GM19351 (cell line): ENCODE measurements around the gene CACNA2D3.
"Not testable (repeated sequence)": the region's sequence is repeated elsewhere in the genome, so short reads cannot be mapped to it uniquely, and the experiment has no call there.

Source experiments
- ATAC-seq: cut with Tn5 transposase; IDR thresholded peaks from one replicate; pipeline ENCODE4 v1.9.1; 2021; ENCODE audit warnings: mild to moderate bottlenecking, moderate library complexity; ENCODE audit not compliant: unreplicated experiment

The CACNA2D3 gene

DNA sequence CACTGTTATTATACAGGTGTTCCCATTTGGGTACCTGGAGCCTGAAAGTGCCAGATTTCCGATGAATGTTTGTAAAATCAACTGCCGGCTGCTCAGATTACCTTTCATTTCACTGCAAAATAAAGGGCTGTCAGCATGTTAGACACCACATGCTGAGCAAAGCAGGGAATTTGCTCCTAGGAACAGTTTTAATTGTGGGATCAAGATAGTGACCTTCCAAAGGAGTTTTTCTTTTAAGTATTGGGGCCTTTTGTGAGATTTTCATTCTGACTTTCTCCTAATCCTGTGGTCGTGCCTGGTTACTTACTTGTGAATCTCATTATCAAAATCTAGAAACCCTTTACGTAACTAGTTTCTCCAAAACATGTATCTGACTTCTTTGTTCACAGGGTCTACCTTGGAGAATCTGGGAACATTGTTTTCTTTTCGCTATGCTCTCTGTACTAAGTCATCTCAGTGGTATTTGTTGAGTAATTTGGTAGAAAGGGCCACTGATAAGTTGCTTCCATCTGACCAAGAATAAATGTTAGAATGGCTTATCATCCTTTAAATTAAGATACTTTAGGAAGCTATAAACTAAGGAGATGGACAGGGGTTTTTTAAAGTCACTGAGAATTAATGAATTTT is 846.3 kb downstream of the CACNA2D3 start:
- ATAC-seq = no peak

DNA sequence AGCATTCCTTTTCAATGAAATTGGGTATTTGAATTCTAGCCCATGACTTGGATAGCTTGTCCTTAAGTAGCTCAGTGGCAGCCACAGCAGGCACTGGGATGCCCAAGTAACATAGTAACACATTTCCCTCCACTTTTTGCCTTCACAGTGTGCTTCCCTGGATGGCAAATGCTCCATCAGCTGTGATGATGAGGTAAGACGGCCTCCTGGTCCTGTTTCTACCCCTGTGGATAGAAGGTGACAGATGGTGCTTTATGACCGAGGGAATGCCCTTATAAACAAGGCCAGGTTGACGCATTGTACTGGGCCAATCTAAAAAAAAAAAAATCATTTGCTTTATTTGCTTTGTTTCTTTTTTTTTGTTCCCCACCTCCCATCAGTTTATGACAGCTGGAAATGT is 847.3 kb downstream of the CACNA2D3 start:
- no peak for ATAC-seq

DNA sequence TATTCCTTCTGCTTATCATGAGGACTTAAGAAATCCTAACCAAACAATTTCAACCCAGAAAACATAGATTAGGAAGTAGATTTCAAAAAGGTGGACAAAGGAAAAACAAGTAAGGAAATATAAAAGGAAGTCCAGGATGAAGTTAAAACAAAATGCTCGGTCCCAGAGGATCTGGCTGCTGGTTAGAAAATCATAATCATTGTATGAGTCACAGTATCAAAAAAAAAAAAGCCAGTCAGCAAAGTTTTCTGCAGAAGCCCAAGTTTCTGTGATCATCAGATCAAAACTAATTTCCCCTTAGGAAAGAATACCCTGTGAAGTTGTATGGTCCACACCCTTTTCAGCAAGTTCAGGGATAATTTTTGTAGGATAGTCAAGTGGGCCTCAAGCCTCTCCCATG is 848.5 kb downstream of the CACNA2D3 start:
- no peak for ATAC-seq

DNA sequence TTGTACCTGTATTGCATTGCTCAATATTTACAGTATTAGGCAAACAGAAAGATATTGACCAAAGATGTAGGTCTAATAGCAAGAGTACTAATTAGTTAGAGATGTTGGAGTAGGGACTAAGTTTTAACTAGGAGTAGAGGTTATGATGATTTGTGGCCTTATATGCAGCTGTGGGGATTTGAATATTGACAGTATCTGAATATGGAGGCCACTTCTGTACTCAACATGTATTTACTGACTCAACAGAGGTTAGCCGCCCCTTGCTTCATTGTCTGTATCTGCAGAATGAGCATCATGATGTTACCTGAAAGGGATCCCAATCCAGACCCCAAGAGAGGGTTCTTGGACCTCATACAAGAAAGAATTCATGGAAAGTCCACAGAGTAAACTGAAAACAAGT is 855.1 kb downstream of the CACNA2D3 start:
- no peak for ATAC-seq

DNA sequence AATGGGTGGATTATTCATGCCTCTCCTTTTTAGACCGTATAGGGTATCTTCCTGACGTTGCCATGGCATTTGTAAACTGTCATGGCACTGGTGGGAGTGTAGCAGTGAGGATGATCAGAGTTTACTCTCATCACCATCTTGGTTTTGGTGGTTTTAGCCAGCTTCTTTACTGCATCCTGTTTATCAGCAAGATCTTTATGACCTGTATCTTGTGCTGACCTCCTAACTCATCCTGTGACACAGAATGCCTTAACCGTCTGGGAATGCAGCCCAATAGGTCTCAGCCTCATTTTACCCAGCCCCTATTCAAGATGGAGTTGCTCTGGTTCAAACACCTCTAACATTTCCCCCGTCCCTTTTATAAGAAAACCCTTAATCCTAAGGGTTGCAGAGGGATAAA is 855.6 kb downstream of the CACNA2D3 start:
- not testable (repeated sequence) for ATAC-seq

DNA sequence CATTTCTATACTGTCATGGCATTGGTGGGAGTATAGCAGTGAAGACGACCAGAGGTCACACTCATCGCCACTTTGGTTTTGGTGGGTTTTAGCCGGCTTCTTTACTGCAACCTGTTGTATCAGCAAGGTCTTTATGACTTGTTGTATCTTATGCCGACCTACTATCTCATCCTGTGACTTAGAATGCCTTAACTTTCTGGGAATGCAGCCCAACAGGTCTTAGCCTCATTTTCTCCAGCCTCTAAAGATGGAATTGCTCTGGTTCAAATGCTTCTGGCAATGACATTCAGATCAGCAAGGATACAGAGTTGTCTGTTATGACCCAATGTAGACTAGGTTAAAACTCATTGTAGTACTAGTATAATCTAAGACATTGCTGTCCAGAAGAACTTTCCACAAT is 860.5 kb downstream of the CACNA2D3 start:
- ATAC-seq = no peak

DNA sequence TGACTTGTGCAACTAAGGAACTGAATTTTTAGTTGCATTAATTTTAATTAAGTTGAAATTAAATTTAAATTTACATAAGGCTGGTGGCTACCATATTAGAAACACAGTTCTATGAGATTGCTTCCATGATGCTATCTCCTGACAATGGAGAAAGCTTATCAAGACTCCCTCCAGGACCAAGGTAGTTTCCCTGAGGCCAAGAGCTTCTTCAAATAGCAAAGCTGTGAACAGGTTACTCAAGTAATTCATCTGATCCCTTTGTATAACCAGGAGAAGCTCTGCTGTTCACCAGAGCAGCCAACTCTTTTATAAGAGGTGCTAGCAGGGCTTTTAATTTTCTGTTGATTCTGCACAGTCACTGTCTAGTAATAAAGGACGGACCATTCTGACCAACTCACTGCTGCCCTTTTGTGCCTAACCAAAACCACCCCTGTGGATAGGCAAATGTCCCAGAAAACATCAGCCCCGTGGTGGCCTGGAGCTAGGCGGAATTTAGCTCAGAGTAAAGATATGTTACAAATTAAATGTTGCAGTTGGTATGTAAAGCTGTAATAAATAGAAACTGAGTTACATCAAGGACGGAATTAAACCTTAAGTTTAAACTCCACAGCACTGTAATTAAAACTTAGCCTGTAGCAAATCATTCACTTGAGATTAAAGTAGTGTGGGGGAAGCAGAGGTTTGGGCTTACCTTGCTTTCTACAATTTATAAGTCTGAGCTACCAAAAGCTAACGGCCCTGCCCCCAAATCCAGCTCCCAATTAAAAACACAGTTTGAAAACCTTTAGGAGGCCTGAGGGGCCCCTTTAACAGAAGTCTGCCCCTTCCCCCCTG is 861.1 kb downstream of the CACNA2D3 start:
- ATAC-seq = no peak

DNA sequence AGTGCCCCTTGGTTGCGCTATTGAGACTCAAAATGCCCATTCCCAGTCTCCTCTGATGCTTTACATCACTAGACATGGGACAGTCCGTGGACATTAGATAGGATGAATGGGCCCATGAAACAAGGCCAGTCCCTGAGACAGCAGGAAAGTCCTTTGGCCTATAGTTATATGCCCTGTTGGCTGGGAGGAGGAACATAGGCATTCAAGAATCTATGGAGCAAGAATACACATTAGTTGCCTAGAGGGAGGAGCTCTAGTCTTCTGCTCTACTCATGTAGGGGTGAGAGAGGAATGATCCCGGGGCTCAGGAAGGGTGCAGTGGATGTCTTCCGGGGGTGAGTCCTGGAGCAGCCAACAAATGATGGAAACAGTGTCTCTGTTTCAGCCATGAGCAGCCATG is 863.5 kb downstream of the CACNA2D3 start:
- no peak for ATAC-seq

DNA sequence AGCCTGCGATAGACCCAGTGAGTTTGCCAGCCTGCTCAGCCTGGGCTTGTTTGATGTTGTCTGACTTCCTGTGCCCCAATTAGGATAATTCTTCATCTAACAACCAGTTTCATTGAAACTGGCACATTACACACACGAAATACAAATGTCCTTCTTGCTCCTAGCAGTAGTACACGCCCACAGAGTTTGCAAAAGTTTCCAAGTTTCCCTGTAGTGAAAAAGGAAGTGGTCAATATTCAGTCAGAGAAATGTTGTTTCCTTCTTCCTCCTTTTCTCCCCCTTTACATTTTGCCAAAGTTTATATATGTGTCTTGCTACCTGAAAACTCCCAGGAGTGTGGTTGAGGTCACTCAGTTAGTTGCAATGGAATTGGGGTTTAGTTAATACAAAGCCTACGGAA is 863.9 kb downstream of the CACNA2D3 start:
- no peak for ATAC-seq

DNA sequence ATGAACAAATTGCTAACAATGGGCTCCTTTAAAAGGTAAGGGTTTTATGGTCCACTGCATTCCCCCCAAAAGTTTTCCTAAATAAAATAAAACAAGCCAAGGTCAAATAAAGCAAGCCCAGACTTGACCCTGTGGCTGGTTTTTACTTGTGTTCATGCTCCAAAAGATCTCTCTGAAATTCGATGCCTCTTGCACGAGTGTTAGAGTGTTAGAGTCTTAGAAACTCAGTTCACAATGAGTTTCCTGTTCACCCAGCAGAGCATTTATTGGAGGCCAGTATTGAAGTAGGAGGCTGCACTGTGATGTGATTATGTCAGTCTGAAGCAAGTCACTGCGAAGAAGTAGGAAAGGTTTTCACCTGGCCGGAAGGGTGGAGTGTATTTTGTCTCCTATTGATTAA is 865.4 kb downstream of the CACNA2D3 start:
- ATAC-seq = no peak

DNA sequence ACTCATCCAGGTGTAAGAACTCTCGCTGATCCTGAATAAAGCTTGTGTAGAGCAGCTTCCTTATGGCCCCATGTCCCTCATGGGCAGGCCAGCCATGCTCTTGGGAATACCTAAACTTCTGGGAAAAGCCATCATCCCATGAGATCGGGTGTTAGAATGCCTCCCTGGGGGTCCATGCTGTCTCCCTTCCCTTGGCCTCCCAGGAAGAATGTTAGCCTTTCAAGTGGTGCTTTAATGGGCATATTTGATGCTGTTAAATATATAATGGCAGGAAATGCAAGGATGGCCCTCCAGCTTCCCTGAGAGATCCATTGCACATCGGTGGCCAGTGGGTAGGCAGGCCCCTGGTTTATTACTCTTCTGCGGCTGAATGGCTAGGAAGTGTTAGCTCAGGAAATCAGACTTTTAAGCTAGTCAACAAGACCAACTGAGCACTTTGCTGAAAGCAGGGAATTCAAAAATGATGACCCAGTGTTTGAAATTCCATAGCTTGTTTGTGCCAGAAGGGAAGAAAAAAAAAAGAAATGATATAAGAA is 866.0 kb downstream of the CACNA2D3 start:
- no peak for ATAC-seq

DNA sequence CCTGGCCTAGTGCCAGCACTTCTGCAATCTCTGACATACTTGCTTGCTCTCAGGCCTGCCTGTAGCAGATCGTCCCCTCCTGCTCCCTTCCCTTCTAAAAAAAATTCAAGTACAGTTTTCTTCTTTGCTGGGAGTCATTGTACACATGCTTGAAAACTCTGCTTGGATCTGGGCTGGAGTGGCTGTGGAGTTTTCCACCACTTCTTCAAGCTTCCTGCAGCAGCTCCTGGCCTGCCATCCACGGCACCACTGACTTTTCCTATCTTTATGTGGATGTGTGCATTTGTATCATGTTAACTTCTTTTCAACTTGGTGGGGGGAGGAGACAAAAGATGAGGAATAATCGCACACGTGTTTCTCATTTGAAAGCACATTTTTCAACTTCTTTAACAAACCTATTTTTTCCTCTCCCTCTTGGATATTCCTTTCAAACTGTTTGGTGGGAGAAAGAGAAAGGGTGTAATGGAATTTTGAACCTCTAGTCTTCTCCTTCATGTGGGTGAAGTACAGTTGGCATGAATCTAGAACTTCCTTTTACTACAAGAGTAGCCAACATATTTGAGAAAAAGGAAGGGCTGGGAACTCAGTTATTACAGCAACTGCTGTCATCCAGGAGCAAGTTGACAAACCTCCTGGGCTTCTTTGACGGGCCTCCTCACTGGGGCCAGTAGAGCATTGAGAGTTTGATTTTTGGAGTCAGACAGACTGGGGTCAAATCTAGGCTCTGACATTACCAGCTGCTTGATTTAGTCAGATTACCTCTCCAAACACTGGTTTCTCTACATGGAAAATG is 866.7 kb downstream of the CACNA2D3 start:
- ATAC-seq = no peak

DNA sequence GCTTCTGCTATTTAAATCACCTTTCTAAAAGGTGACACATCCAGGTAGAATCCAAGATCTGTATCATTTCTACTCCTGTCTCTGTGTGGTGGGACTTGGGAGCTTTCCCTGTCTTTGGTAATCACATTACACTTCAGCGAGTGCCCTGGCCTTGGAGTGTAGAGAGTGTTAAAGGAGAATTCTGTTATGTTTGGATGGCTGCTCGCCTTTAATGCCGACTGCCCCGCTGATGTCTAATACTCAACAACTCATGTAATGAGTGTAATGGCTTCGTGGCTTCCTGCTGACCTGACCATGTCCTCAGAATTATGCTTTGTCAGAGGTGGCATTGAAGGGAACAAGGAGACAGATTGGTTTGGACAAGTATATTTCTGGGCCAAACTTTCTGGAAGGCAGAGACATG is 871.8 kb downstream of the CACNA2D3 start:
- ATAC-seq = no peak

DNA sequence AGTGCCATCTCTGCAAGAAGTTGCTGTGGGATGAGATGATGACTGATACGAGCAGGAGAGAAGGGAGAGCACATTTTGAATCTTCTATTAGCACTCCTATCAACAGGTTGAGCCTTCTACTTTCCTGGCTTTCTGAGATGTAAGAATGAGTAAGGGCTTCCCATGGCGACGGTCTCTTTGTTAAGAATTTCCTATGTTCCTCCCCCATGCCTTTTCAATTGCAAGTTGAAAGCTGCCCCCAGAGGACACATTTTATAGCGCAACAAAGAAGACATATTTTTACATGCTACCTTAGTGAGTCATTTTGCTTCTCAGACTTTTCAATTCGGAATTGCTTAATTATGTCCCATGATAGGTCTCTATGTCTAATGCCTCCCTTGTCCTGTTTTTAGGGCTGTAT is 876.8 kb downstream of the CACNA2D3 start:
- no peak for ATAC-seq

DNA sequence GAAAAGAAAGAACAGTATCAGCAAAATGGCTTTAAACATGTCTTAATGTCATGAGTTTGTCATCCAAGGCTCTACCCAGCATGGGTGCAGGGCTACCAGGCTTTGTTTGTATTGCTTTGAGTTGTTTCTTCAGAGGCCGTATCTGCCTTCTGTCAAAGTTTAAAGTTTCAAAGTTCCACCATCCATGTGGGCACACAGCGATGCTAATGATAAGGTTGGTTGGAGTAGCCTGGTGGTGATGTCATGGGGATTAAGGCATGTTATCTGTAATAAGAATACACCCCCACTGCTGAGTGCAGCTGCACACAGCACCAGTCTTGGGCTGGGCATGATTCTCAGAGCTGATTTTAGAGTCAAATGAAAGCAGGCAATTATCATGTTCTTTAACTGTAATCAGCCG is 877.5 kb downstream of the CACNA2D3 start:
- ATAC-seq = no peak

DNA sequence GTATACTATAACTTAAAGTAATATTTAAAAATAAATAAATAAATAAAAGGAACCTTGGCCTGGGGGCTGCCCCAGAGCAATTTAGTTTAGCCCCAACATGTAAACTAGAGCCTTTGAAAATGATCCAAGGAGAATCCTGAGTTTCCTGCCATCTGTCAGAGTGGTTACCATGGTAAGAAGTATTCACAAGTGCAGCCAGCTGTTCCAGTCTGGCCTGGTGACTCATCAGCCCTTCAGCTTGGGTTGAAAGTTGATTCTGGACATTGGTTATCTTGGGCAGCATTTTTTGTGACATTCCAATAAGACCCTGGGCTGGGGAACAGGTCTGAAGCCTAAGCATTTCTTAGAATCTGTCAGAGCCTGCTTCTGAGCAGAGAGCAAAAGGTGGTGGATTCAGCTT is 878.2 kb downstream of the CACNA2D3 start:
- ATAC-seq = no peak

DNA sequence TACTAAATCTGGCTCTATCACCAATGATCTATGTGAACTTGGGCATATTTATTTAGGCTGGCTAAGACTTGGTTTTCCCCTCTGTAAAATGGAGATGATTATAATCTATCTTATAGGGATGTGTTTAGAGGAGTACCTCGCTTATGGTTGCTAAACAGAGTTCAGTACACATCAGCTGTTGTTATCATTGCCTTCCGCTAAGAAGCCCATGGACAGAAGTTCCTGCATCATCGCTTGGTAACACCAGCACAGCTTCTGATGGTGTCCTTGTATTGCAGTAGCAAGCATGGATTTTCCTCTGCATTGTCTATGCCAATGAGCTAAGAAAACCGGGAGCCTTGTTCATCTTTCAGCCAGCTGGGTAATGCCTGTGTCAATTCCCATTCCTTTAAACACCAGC is 878.6 kb downstream of the CACNA2D3 start:
- ATAC-seq = no peak

DNA sequence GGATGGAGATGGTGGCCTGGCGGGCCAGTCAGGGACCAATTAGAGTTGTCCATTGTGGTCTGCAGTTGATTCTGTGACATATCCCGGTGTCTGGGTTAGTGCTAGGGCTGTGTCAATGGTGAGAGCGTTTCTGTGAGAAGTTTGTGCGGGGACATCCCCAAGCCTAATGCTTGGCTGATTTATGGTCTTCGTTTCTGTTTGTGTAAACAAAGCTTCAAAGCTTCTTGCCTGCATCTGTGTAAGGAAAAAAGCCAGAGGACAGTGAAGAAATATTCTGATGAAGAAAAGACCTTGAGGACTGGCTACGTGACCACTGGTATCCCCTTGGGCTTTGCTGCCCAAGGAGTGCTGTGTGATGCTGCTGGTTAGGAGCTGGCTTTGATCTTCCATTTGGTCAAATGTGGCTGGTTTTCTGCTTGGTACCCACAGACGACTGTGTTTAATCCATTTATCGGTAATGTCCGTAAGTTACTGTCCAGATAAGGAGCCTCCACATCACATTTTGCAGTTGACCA is 880.1 kb downstream of the CACNA2D3 start:
- no peak for ATAC-seq

DNA sequence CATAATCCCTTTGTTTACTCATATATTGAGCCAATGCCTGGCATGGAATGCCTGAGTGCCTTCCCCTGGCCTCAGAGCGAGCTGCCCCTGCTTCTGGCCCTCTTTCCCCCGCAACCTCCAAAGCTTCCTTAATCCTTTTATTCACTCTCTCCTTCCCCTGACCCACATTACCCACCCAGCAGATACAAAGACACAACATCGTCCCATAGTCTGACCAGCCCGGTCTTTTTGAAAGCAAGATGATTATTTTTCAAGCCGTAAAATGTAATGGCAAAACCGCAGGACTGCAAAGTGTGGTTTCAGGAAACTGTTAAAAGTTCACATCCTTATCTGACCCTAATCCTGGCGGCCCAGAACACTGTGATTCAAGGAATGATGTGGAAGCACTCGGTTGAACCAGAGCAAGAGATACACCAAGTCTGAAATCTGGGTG is 883.9 kb downstream of the CACNA2D3 start:
- ATAC-seq = no peak

DNA sequence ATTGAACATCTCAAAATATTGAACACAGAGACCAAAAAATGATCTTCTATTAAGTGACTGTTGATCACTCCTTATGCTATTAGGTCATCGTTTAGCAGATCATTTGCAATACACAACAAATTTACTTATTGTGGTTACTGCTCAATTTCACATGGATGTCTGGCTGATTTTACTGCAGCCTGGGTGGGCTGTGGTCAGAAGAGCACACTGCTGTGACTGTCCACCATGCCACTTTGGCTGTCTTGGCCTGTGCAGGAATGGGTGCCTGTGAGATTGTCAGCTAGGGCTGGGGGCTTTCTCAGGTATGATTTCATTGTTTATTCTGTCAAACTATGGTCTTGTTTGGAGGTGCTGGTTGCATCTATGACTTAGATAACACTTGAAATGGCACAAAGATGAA is 885.6 kb downstream of the CACNA2D3 start:
- no peak for ATAC-seq

DNA sequence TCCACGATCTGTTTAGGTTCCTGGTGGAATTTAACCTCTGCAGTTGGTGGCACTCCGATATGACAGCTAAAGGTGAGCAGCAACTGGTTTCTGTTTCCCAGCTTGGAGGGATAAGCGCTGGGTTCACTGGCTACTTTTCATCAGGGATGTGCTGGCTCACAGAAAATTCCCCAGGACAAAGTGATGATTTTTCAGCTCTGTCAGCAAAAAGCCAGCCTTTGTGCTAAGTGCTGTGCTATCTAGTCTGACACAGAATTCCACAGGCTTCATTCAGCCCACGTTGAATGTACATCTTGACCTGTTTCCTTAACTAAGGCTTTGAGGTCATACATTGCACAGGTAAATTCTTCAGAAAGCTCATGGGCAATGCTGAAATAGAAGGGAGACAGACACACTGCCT is 887.0 kb downstream of the CACNA2D3 start:
- no peak for ATAC-seq
